ENCODE data around the gene HNRNPM.

The HNRNPM gene

GRCh38 chr19:8461376-8461775 lies 16.6 kb downstream of the HNRNPM start:
- no peaks in the 10 kb centered on the region for H3K9me3 Mint-ChIP-seq
- peaks cover 83% of the 10 kb centered on the region for H3K36me3 Mint-ChIP-seq (ENCODE audit: low read depth)
- no peak overlapping the region for H3K27ac Mint-ChIP-seq
- H3K27me3 Mint-ChIP-seq = no peaks in the 10 kb centered on the region
- H3K4me1 Mint-ChIP-seq (ENCODE audit: low read depth) = peaks cover 49% of the 10 kb centered on the region
- no peak overlapping the region for H3K4me3 Mint-ChIP-seq

- peaks cover 43% of the 10 kb centered on the region for H3K4me1 Mint-ChIP-seq (ENCODE audit: low read depth)
- H3K9me3 Mint-ChIP-seq = no peaks in the 10 kb centered on the region
- no peaks in the 10 kb centered on the region for H3K27me3 Mint-ChIP-seq
- H3K36me3 Mint-ChIP-seq (ENCODE audit: low read depth) = peaks cover 82% of the 10 kb centered on the region
- no peak overlapping the region for H3K4me3 Mint-ChIP-seq
- H3K27ac Mint-ChIP-seq = no peak overlapping the region
Measured at GRCh38 chr19:8461891-8462290, 17.1 kb downstream of the HNRNPM start.

- no peak overlapping the region for H3K27ac Mint-ChIP-seq
- peaks cover 83% of the 10 kb centered on the region for H3K36me3 Mint-ChIP-seq (ENCODE audit: low read depth)
- no peak overlapping the region for H3K4me3 Mint-ChIP-seq
- H3K4me1 Mint-ChIP-seq (ENCODE audit: low read depth) = peaks cover 37% of the 10 kb centered on the region
- H3K27me3 Mint-ChIP-seq = no peaks in the 10 kb centered on the region
- no peaks in the 10 kb centered on the region for H3K9me3 Mint-ChIP-seq
Measured at GRCh38 chr19:8462571-8462970, 17.8 kb downstream of the HNRNPM start.

GRCh38 chr19:8463365-8463764 lies 18.6 kb downstream of the HNRNPM start:
- Mint-ChIP-seq H3K36me3 (ENCODE audit: low read depth) (peaks cover 83% of the 10 kb centered on the region), H3K27me3 (no peaks in the 10 kb centered on the region), H3K4me3 (no peak overlapping the region), H3K27ac (no peak overlapping the region), H3K4me1 (ENCODE audit: low read depth) (peaks cover 29% of the 10 kb centered on the region), H3K9me3 (no peaks in the 10 kb centered on the region)

GRCh38 chr19:8466018-8466417 lies 21.2 kb downstream of the HNRNPM start:
- Mint-ChIP-seq H3K9me3 (no peaks in the 10 kb centered on the region), H3K4me3 (no peak overlapping the region), H3K27me3 (no peaks in the 10 kb centered on the region), H3K27ac (peak overlapping the region; percentile 2), H3K36me3 (ENCODE audit: low read depth) (peaks cover 87% of the 10 kb centered on the region), H3K4me1 (ENCODE audit: low read depth) (peaks cover 5% of the 10 kb centered on the region)

- H3K27ac Mint-ChIP-seq = no peak overlapping the region
- H3K9me3 Mint-ChIP-seq = no peaks in the 10 kb centered on the region
- no peak overlapping the region for H3K4me3 Mint-ChIP-seq
- H3K36me3 Mint-ChIP-seq (ENCODE audit: low read depth) = peaks cover 93% of the 10 kb centered on the region
- peaks cover 4% of the 10 kb centered on the region for H3K4me1 Mint-ChIP-seq (ENCODE audit: low read depth)
- no peaks in the 10 kb centered on the region for H3K27me3 Mint-ChIP-seq
Measured at GRCh38 chr19:8468124-8468523, 23.3 kb downstream of the HNRNPM start.

GRCh38 chr19:8468761-8469373 lies 24.1 kb downstream of the HNRNPM start:
- Mint-ChIP-seq H3K36me3 (ENCODE audit: low read depth) (peaks cover 93% of the 10 kb centered on the region), H3K9me3 (no peaks in the 10 kb centered on the region), H3K4me1 (ENCODE audit: low read depth) (peaks cover 10% of the 10 kb centered on the region), H3K4me3 (no peak overlapping the region), H3K27ac (peak overlapping the region; percentile 32), H3K27me3 (no peaks in the 10 kb centered on the region)

- no peak overlapping the region for H3K4me3 Mint-ChIP-seq
- H3K27me3 Mint-ChIP-seq = no peaks in the 10 kb centered on the region
- H3K4me1 Mint-ChIP-seq (ENCODE audit: low read depth) = peaks cover 17% of the 10 kb centered on the region
- H3K9me3 Mint-ChIP-seq = no peaks in the 10 kb centered on the region
- H3K27ac Mint-ChIP-seq = peak overlapping the region; percentile 32
- peaks cover 93% of the 10 kb centered on the region for H3K36me3 Mint-ChIP-seq (ENCODE audit: low read depth)
Measured at GRCh38 chr19:8469613-8470368, 25.0 kb downstream of the HNRNPM start.

GRCh38 chr19:8473648-8474476 lies 29.1 kb downstream of the HNRNPM start:
- H3K27me3 Mint-ChIP-seq = no peaks in the 10 kb centered on the region
- H3K36me3 Mint-ChIP-seq (ENCODE audit: low read depth) = peaks cover 90% of the 10 kb centered on the region
- no peaks in the 10 kb centered on the region for H3K9me3 Mint-ChIP-seq
- peaks cover 55% of the 10 kb centered on the region for H3K4me1 Mint-ChIP-seq (ENCODE audit: low read depth)
- H3K27ac Mint-ChIP-seq = peak overlapping the region; percentile 37
- H3K4me3 Mint-ChIP-seq = peak overlapping the region; percentile 4

- no peaks in the 10 kb centered on the region for H3K9me3 Mint-ChIP-seq
- no peak overlapping the region for H3K27ac Mint-ChIP-seq
- peaks cover 86% of the 10 kb centered on the region for H3K36me3 Mint-ChIP-seq (ENCODE audit: low read depth)
- H3K27me3 Mint-ChIP-seq = no peaks in the 10 kb centered on the region
- H3K4me3 Mint-ChIP-seq = no peak overlapping the region
- H3K4me1 Mint-ChIP-seq (ENCODE audit: low read depth) = peaks cover 61% of the 10 kb centered on the region
Measured at GRCh38 chr19:8475005-8475404, 30.2 kb downstream of the HNRNPM start.

GRCh38 chr19:8476524-8476923 lies 31.7 kb downstream of the HNRNPM start:
- Mint-ChIP-seq H3K4me3 (no peak overlapping the region), H3K4me1 (ENCODE audit: low read depth) (peaks cover 76% of the 10 kb centered on the region), H3K36me3 (ENCODE audit: low read depth) (peaks cover 81% of the 10 kb centered on the region), H3K9me3 (no peaks in the 10 kb centered on the region), H3K27me3 (no peaks in the 10 kb centered on the region), H3K27ac (no peak overlapping the region)

- H3K4me3 Mint-ChIP-seq = peak overlapping the region; percentile 42
- peaks cover 86% of the 10 kb centered on the region for H3K4me1 Mint-ChIP-seq (ENCODE audit: low read depth)
Measured at GRCh38 chr19:8477889-8478288, 33.1 kb downstream of the HNRNPM start.

GRCh38 chr19:8478598-8478997 lies 33.8 kb downstream of the HNRNPM start:
- no peaks in the 10 kb centered on the region for H3K9me3 Mint-ChIP-seq
- peaks cover 83% of the 10 kb centered on the region for H3K36me3 Mint-ChIP-seq (ENCODE audit: low read depth)
- H3K27ac Mint-ChIP-seq = peak overlapping the region; percentile 83
- H3K4me1 Mint-ChIP-seq (ENCODE audit: low read depth) = peaks cover 85% of the 10 kb centered on the region
- peak overlapping the region; percentile 4 for H3K4me3 Mint-ChIP-seq
- H3K27me3 Mint-ChIP-seq = no peaks in the 10 kb centered on the region

More at GRCh38 chr19:8477889-8478288, 33.1 kb downstream of the HNRNPM start:
- peaks cover 83% of the 10 kb centered on the region for H3K36me3 Mint-ChIP-seq (ENCODE audit: low read depth)
- peak overlapping the region; percentile 81 for H3K27ac Mint-ChIP-seq
- no peaks in the 10 kb centered on the region for H3K27me3 Mint-ChIP-seq
- no peaks in the 10 kb centered on the region for H3K9me3 Mint-ChIP-seq

- Mint-ChIP-seq H3K4me1 (ENCODE audit: low read depth) (peaks cover 74% of the 10 kb centered on the region), H3K27ac (peak overlapping the region; percentile 81), H3K4me3 (peak overlapping the region; percentile 41), H3K9me3 (no peaks in the 10 kb centered on the region), H3K36me3 (ENCODE audit: low read depth) (peaks cover 79% of the 10 kb centered on the region), H3K27me3 (no peaks in the 10 kb centered on the region)
Measured at GRCh38 chr19:8481201-8481600, 36.4 kb downstream of the HNRNPM start.

- H3K4me1 Mint-ChIP-seq (ENCODE audit: low read depth) = peaks cover 74% of the 10 kb centered on the region
- peak overlapping the region; percentile 41 for H3K4me3 Mint-ChIP-seq
- no peaks in the 10 kb centered on the region for H3K9me3 Mint-ChIP-seq
- peak overlapping the region; percentile 81 for H3K27ac Mint-ChIP-seq
- H3K36me3 Mint-ChIP-seq (ENCODE audit: low read depth) = peaks cover 81% of the 10 kb centered on the region
- no peaks in the 10 kb centered on the region for H3K27me3 Mint-ChIP-seq
Measured at GRCh38 chr19:8481616-8482015, 36.8 kb downstream of the HNRNPM start.
